GM19395 (cell line): Measurements from ENCODE around the gene LYPLA2.
A peak's percentile ranks its signal among the peaks of the same experiment; 100 is the strongest.
"Not testable (repeated sequence)": the region's sequence is repeated elsewhere in the genome, so short reads cannot be mapped to it uniquely, and the experiment has no call there.

Experiments used
- ATAC-seq: cut with Tn5 transposase; IDR thresholded peaks from one replicate; pipeline ENCODE4 v1.9.1; 2021; ENCODE audit warnings: mild to moderate bottlenecking, moderate library complexity; ENCODE audit not compliant: unreplicated experiment

LYPLA2 gene

DNA sequence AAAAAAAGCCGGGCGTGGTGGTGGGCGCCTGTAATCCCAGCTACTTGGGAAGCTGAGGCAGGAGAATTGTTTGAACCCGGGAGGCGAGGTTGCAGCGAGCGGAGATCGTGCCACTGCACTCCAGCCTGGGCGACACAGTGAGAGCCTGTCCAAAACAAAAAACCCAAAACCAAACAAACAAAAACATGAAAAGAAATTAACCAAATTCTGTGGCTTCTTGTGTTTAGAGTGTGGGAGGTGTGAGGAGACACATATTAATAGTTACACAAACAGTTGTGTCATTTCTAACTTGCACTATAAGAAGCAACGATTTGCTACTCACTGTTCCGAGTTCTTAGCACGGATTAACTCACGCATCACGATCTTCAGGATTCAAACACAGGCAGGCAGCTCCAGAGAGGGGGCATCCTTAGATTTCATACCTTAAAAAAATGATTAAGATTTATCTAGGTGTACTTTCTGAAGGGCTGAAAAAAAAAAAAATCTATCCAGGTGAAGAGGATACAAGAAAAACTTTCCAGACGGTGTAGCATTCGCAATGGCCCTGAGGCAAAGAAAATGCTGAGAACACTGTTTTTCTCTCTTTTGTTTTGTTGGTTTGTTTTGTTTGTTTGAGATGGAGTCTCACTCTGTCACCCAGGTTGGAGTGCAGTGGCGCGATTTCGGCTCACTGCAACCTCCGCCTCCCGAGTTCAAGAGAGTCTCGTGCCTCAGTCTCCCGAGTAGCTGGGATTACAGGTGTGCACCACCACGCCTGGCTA is 35.0 kb downstream of the LYPLA2 start:
- ATAC-seq: peak; percentile 47

DNA sequence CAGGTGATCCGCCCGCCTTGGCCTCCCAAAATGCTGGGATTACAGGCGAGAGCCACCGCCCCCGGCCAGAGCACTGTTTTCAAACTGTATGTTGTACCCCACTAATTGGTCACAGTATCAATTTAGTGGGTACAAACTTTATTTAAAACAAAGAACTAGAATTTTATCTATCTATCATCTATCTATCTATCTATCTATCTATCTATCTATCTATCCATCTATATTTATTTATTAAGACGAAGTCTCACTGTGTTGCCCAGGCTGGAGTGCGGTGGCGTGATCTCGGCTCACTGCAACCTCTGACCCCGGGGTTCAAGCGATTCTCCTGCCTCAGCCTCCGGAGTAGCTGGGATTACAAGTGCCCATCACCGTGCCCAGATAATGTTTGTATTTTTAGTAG is 35.6 kb downstream of the LYPLA2 start:
- not testable (repeated sequence) for ATAC-seq

DNA sequence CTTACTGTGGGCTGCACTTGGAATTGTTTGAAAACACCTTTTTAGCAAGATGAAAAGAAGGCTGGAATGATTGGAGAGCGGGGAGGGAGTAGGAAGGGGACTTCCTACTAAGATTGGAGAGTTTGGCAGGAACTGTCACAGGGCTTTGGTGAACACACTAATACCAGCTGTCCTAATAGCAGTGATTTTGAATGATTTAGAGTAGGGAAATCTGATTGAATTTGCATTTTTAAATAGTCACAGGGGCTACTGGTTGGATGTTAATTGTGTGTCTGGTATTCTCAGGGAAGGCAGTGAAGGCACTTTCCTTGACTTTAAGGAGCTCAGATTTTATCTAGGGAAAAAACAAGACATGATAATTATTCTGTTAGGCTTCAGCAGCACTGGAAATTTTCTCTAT is 36.8 kb downstream of the LYPLA2 start:
- no peak for ATAC-seq

DNA sequence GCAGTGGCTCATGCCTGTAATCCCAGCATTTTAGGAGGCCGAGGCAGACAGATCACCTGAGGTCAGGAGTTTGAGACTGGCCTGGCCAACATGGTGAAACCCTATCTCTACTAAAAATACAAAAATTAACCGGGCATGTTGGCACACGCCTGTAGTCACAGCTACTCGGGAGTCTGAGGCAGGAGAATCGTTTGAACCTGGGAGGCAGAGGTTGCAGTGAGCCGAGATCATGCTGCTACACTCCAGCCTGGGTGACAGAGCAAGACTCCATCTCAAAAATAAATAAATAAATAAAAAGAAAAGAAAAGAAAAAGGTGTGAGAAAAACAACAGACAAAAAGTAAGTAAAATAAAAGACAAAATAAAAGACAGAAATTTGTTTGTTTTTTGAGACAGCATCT is 43.2 kb downstream of the LYPLA2 start:
- ATAC-seq: not testable (repeated sequence)

DNA sequence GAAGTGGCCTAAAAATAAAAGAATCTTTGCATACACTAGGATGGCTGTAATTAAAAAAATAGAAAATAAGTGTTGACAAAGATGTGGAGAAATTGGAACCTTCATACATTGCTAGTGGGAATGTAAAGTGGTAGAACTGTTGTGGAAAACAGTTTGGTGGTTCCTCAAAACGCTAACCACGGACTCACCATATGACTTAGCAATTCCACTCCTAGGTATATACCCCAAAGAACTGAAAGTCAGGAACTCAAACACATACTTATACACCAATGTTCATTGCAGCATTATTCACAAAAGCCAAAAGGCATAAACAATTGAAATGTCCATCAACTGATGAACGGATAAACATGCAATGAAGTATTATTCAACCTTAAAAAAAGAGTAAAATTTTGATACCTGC is 45.1 kb downstream of the LYPLA2 start:
- ATAC-seq: no peak

DNA sequence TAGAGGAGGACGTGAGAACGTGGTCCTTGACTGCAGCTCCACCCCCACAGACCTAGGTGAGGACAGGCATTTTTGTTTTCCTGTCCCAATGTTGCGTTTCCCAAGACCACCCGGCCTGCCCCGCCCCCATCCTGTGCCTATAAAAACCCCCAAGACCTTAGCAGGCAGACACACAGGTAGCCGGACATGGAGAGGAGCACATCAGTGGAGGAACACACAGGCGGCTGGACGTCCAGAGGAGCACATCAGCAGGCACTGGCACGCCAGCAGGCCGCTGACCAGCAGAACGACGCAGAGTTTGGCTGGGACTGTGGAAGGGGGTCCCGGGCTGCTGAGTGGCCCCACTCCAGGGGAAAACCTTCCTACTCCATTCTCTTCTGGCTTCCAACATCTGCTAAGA is 47.0 kb downstream of the LYPLA2 start:
- ATAC-seq: no peak

DNA sequence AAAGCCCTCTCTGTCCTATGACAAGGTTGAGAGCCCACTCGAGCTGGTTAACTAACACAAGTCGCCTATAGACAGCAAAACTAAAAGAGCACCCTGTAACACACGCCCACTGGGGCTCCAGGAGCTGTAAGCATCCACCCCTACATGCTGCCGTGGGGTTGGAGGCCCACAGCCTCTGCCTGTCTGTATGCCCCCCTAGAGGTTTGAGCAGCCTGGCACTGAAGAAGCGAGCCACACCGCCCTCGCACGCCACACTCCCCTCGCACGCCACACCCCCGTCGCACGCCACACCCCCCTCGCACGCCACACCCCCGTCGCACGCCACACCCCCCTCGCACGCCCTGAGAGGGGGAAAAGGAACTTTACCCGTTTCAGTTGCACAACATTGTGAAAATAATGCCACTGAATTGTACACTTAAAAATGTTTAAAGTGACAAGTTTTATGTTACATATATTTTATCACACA is 47.5 kb downstream of the LYPLA2 start:
- ATAC-seq: no peak

DNA sequence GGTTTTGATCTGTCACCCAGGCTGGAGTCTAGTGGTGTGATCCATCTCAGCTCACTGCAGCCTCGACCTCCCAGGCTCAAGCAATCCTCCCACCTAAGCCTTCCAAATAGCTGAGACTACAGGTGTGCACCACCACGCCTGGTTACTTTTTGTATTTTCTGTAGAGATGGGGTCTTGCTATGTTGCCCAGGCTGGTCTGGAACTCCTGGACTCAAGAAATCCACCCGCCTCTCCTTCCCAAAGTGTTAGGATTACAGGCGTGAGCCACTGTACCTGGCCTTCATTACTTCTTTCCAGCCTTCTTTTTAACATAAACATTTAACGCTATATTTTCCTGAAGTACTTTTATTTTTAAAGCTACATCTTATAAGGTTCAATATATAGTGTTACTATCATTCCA is 52.7 kb downstream of the LYPLA2 start:
- ATAC-seq: no peak
